Measurements from ENCODE around the gene ERC2.
"Not testable (repeated sequence)": the region's sequence is repeated elsewhere in the genome, so short reads cannot be mapped to it uniquely, and the experiment has no call there.

ERC2 gene

DNA sequence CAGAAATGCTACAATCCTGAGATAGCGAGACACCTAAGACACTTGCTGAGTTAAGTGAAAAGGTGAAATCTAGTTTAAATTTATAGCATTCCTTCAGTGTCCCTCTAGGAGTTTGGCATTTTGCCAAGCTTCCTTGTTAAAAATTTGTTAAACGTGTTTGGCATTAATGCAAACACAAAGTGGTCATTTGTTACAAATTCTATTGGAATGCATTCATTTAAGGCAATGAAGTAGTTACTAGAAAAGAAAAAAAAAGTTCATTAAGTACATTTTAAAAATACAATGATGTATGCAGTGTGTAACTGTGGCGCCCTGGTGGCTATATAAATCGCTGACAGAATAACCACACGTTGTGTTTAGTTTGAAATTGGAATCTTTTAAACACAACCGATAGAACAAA is 949.8 kb downstream of the ERC2 start:
- no peak overlapping the region for H3K27ac Mint-ChIP-seq
- H3K4me1 Mint-ChIP-seq: no peaks in the 10 kb centered on the region
- no peaks in the 10 kb centered on the region for H3K36me3 Mint-ChIP-seq
- no peak overlapping the region for H3K4me3 Mint-ChIP-seq
- H3K27me3 Mint-ChIP-seq: no peaks in the 10 kb centered on the region
- H3K9me3 Mint-ChIP-seq: no peaks in the 10 kb centered on the region

DNA sequence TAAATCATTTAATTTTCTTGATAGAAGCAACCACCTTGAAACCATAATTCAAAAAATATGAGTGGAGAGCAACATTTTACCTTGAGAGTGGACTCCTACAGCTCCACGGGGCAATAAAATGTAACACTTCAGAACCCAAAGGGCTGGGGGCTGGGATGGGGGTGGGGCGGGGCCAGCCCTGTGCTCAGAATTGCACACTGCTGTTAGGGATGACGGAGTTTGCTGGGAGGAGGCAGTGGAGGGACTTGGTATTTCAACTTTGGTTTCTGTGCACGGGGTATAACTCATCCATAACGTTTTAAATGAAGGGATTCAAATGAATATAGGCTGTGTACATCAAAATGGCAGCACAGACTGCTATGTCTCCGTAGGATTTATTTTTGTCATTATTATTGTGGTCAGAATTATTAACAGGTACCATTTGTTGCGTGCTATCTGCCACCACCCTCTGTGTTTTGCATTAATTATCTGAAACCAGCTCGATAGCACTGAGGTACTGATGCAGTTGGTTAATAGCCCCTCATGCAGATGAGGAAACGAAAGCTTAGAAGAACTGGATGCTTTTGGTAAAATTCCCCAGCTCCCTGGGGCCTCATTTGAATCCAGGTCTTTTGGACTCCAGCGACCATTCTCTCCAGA is 951.8 kb downstream of the ERC2 start:
- Mint-ChIP-seq H3K36me3 (no peaks in the 10 kb centered on the region), H3K27ac (no peak overlapping the region), H3K4me3 (no peak overlapping the region), H3K4me1 (no peaks in the 10 kb centered on the region), H3K9me3 (no peaks in the 10 kb centered on the region), H3K27me3 (no peaks in the 10 kb centered on the region)

DNA sequence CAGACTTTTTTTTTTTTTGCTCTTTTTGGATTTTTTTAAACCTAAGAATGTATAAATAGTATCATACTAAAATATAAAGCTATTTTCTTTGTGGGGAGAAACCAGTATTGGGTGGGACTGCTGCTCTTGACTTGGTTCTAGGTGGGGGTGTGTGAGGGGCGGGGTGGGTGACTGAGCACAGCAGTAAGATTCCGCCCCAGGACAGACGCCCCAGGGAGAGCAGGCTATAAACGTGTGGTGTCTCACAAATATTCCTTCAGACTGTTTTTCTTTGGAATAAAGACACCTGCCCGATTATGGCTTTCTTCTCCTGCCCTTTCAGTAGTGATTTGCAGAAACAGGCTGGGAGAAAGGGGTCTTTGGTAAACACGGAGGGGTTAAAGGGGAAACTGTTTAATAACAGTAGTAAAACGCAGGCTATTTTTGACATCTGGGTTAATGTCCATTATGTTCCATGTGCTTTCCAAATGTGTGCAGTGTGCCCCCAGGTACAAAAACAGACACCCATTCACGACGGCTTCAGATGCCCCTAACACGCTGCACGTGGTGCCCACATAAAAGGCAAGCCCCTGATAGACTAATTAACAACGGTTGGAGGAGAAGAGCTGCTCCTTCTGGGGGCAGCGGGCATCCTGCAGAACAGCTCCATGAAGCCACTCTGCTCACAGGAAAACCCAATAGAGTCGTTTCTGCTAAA is 952.6 kb downstream of the ERC2 start:
- Mint-ChIP-seq H3K36me3 (no peaks in the 10 kb centered on the region), H3K4me1 (no peaks in the 10 kb centered on the region), H3K27ac (no peak overlapping the region), H3K27me3 (no peaks in the 10 kb centered on the region), H3K4me3 (no peak overlapping the region), H3K9me3 (no peaks in the 10 kb centered on the region)

DNA sequence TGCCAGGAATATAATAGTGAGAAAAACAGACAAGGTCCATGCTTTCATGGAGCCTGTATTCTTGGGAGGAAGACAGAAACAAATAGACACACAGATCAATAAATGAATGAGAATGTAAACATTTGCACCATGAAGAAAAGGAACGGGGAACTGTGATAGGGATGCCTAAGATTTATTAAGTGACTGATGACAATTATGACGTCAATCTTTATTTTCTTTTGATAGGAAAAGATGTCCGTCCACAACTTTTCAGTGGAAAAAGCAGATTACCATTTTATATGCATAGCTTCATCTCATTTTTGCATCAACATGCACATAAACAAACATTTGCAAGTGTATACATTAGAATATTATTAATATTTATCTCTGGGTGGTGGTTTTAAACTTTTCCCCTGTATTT is 953.3 kb downstream of the ERC2 start:
- no peaks in the 10 kb centered on the region for H3K9me3 Mint-ChIP-seq
- H3K27me3 Mint-ChIP-seq: no peaks in the 10 kb centered on the region
- no peak overlapping the region for H3K27ac Mint-ChIP-seq
- no peak overlapping the region for H3K4me3 Mint-ChIP-seq
- no peaks in the 10 kb centered on the region for H3K4me1 Mint-ChIP-seq
- no peaks in the 10 kb centered on the region for H3K36me3 Mint-ChIP-seq

DNA sequence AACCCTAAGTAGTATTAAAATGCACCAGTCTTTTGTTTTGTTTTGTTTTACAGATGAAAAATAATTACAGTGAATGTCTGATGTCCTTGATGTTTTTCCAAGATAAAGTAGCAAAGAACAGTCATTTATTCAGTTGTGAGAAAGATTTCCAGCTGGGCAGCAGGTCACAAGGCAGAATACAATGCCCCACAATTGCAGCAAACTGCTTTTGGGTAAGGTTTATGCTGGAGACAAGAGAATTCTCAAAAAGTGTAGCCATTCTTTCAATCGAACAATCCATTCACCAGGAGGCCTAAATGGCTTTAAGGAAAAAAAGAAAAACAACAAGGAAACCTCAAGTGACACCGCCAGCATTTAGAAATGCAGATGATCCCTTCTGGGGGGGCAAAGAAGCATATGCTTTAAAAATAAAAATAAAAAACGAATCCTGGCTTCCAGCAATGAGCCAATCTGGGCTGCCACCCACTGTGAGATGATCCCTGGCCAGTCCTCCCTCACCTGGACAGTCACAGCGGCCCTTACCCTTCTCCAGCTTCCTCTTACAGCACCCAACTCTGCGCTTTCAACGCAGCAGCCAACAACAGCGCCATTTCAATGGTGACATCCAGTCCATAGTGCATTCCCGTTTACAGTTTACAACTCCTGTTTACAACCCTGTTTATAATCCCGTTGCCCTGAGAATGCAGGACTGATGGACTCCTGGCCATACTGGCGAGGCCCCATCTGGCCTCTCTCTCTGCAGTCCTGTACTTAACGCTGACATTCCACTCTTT is 955.5 kb downstream of the ERC2 start:
- H3K4me1 Mint-ChIP-seq: no peaks in the 10 kb centered on the region
- no peaks in the 10 kb centered on the region for H3K36me3 Mint-ChIP-seq
- no peaks in the 10 kb centered on the region for H3K27me3 Mint-ChIP-seq
- H3K4me3 Mint-ChIP-seq: no peak overlapping the region
- H3K27ac Mint-ChIP-seq: no peak overlapping the region
- H3K9me3 Mint-ChIP-seq: no peaks in the 10 kb centered on the region

DNA sequence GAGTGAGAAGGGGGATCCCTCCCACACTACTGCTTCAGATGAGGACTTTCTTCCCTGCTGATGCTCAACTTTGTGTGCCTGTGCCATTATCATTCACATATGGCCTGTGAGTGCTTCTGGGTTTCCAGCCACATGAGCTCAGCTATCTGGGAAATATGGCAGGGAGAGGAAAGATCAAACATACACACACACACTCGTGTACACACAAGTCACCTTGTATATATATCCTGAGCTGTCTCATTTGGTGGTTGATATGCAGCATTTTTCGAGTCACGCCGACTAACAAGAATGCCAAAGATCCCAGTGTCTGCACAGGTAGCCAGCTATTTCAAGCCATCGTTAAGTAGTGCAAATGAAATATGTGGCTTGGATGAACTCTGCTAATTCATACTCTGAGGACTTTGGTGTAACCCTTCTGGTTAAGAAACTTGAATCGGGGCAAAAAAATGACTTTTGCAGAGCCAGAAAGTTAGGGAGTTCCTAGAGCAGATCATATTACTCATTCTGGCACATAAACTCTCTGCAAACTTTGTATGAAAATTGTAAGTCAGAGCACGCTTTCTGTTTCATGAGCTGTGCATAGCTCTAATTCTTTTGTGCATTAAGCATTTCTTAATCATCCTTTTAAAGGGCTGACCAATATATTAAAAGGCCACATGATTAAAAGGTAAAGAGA is 956.2 kb downstream of the ERC2 start:
- Mint-ChIP-seq H3K4me3 (no peak overlapping the region), H3K9me3 (no peaks in the 10 kb centered on the region), H3K27me3 (no peaks in the 10 kb centered on the region), H3K36me3 (no peaks in the 10 kb centered on the region), H3K27ac (no peak overlapping the region), H3K4me1 (no peaks in the 10 kb centered on the region)

DNA sequence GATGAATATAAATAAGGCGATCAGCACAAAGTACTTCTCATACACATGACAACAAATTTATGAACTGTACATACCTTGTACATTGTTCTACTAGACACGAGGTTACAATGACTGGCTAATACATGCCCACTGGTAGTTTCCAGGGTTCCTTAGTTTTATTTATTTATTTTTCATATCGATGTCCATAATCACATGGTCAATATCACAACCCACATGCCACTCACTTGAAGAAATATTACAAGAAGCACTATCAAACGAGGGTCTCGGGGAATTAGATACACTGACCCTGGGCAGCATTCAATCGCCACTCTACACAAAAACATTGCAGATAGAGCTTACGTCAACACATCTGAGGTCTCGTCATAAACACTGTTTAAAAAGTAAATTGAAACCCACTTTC is 959.9 kb downstream of the ERC2 start:
- Mint-ChIP-seq H3K9me3 (no peaks in the 10 kb centered on the region), H3K4me3 (no peak overlapping the region), H3K36me3 (no peaks in the 10 kb centered on the region), H3K27ac (no peak overlapping the region), H3K4me1 (no peaks in the 10 kb centered on the region), H3K27me3 (no peaks in the 10 kb centered on the region)

DNA sequence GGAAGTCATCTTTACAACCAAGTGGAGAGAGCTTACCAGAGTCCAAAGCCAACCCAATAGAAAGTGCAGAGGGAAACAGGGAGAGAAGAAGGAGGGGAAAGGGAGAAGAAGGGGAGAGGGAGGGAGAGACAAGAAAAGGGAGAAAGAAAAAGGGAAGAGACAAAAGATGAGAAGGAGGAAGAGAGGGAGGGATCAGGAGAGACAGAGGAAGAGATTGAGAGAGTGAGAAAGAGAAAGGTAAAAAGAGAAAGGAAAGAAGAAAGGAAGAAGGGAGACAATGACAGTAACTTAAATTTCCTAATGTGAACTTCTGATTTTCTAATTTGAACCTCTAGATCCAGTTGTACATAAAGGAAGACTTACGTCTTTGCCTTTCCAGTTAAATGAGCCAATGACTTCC is 960.5 kb downstream of the ERC2 start:
- Mint-ChIP-seq H3K4me1 (no peaks in the 10 kb centered on the region), H3K27ac (no peak overlapping the region), H3K27me3 (no peaks in the 10 kb centered on the region), H3K9me3 (no peaks in the 10 kb centered on the region), H3K36me3 (no peaks in the 10 kb centered on the region), H3K4me3 (no peak overlapping the region)

DNA sequence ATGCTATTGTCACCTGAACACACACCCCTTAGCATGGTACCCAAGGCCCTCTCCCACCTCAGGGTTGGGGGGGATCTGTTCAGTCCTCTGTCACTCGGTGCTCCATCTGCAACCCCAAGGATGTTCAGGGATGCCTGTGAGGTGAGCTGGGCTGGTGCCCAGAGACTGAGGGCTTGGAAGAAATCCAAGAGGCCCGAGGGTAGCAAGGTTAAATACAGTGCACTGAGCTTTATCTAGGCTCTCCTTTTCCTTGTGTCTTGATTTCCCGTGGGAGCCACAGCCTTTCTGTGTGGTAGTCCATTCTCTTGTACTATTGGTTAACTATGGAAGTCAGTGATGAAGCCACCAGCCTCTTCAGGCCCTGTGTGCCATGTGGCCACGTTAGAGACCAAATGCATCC is 962.5 kb downstream of the ERC2 start:
- Mint-ChIP-seq H3K36me3 (no peaks in the 10 kb centered on the region), H3K9me3 (no peaks in the 10 kb centered on the region), H3K27ac (no peak overlapping the region), H3K4me1 (no peaks in the 10 kb centered on the region), H3K27me3 (no peaks in the 10 kb centered on the region), H3K4me3 (no peak overlapping the region)

DNA sequence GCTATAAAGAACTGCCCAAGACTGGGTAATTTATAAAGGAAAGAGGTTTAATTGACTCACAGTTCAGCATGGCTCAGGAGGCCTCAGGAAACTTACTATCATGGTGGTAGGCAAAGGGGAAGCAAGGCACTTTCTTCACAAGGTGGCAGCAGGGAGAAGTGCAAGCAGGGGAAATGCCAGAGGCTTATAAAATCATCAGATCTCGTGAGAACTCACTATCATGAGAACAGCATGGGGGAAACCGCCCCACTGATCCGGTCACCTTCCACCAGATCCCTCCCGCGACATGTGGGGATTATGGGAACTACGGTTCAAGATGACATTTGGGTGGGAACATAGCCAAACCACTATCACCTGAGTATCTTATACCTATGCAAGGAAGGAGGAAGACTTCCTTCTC is 963.2 kb downstream of the ERC2 start:
- not testable (repeated sequence) for H3K9me3 Mint-ChIP-seq, H3K4me3 Mint-ChIP-seq, H3K4me1 Mint-ChIP-seq, H3K27ac Mint-ChIP-seq, H3K36me3 Mint-ChIP-seq, H3K27me3 Mint-ChIP-seq

DNA sequence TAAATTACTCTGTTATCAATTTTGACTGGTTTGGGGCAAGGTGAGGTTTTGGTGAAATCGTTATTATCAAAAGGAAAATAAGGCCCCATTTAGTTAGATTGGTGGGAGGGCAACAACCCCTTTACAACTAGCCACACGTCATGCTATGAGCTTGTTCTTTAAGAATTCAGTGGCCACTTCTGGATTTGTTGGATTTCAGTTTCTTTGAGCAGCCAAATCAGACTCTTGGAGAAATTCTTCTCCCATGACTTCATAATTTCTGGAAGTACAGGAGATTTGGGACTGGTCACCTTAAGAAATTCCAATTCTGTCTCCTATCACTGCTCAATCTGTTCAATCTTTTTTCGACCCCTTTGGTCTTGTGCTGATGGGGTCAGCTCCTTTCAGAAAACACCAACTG is 966.4 kb downstream of the ERC2 start:
- Mint-ChIP-seq H3K36me3 (no peaks in the 10 kb centered on the region), H3K27ac (no peak overlapping the region), H3K4me1 (no peaks in the 10 kb centered on the region), H3K27me3 (peaks cover 2% of the 10 kb centered on the region), H3K9me3 (no peaks in the 10 kb centered on the region), H3K4me3 (no peak overlapping the region)

DNA sequence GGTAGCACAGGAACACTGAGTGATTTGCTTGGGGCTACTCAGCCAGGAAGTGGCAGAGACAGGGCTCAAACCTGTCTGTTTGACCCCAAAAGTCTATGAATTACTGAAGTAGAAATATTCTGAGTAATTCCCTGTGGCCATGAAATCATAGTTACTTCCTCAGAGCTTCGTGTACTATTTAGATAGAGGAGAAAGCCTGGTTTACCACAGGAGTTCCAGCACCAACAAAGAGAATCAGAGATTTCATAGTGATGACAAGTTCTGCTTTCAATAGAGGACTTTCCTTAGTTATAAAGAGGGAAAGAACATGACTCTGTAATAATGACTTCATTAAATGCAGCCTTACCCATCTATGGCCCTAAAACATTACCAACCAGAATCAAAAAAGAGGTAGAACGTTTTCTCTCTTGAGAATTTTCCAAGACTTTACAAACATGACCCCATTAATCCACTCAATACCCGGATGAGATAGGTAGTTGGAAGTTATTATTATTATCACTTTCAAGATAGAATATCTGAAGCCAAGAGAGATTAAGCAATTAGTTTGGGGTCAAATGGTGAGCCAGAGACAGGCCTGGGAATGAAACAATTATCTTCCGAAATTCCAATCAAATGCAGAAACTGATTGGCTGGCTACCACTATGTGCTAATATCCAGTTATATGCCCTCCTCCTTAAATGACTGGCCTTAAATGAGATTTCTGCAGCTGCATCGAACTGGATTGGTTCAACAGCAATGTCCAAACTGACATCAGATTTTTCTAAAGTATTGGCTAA is 967.5 kb downstream of the ERC2 start:
- H3K4me3 Mint-ChIP-seq: no peak overlapping the region
- H3K27ac Mint-ChIP-seq: no peak overlapping the region
- peaks cover 4% of the 10 kb centered on the region for H3K27me3 Mint-ChIP-seq
- H3K9me3 Mint-ChIP-seq: no peaks in the 10 kb centered on the region
- no peaks in the 10 kb centered on the region for H3K36me3 Mint-ChIP-seq
- H3K4me1 Mint-ChIP-seq: no peaks in the 10 kb centered on the region

DNA sequence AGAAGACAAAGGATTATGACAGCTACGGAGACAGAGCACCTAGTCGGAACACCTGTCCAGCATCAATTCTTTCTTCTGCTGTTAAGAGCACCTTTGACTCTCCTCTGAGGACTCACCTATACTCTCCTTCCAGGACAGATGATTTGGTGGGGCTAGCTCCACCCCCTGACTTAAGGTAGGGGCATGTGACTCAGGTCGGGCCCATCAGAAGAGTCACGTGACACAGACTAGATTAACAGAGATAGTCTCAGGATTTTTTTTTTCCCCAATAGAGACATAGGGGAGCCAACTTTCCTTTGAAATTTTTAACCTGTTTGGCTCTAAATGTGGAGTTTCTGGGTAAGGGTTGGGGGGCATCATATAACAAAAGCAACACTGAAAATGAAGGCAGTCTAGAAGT is 969.7 kb downstream of the ERC2 start:
- Mint-ChIP-seq H3K9me3 (peaks cover 5% of the 10 kb centered on the region), H3K4me1 (no peaks in the 10 kb centered on the region), H3K36me3 (no peaks in the 10 kb centered on the region), H3K27me3 (peaks cover 6% of the 10 kb centered on the region), H3K4me3 (no peak overlapping the region), H3K27ac (no peak overlapping the region)

DNA sequence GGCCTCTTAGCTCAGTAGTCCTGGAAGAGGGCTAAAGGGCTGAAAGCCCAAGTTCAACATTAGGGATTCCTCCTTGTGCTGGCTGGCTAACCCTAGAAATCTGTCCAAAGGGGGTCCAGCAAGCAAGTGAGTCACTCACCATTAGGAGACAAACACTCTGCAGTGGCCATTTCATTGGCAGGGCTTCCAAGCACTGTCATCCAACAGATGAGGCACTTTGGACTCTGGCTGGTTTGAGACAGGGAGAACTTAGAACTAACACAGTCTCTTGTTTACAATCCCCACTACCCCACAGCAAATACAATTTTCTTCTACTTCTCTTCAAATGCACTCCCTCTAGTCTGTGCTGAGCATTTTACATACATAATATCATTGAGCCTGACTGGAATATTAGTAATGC is 971.0 kb downstream of the ERC2 start:
- H3K27me3 Mint-ChIP-seq: peaks cover 8% of the 10 kb centered on the region
- no peaks in the 10 kb centered on the region for H3K36me3 Mint-ChIP-seq
- H3K4me3 Mint-ChIP-seq: no peak overlapping the region
- peaks cover 5% of the 10 kb centered on the region for H3K9me3 Mint-ChIP-seq
- H3K27ac Mint-ChIP-seq: no peak overlapping the region
- H3K4me1 Mint-ChIP-seq: no peaks in the 10 kb centered on the region

DNA sequence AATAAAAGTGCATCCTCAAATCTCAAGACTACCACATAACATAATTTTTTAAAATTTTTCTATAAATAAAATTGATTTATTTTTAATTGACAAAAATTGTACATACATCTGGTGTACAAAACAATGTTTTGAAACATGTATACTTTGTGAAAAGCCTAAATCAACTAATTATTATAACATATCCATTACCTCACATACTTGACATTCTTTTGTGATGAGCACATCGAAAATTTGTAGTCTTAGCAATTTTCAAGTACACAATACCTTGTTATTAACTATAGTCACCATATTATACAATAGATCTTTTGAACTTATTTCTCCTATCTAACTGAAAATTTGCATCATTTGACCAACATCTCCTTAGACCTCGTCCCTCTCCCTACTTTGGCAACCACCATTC is 973.3 kb downstream of the ERC2 start:
- Mint-ChIP-seq H3K27ac (no peak overlapping the region), H3K4me1 (no peaks in the 10 kb centered on the region), H3K4me3 (no peak overlapping the region), H3K9me3 (peaks cover 5% of the 10 kb centered on the region), H3K27me3 (peaks cover 13% of the 10 kb centered on the region), H3K36me3 (no peaks in the 10 kb centered on the region)

Measured in activated naive CD4-positive, alpha-beta T cell treated with anti-CD3 and anti-CD28 coated beads, Interleukin-2, amount 50 U/mL, for 24 hours (primary cell).